ENCODE data around the gene DRAP1.

DNA sequence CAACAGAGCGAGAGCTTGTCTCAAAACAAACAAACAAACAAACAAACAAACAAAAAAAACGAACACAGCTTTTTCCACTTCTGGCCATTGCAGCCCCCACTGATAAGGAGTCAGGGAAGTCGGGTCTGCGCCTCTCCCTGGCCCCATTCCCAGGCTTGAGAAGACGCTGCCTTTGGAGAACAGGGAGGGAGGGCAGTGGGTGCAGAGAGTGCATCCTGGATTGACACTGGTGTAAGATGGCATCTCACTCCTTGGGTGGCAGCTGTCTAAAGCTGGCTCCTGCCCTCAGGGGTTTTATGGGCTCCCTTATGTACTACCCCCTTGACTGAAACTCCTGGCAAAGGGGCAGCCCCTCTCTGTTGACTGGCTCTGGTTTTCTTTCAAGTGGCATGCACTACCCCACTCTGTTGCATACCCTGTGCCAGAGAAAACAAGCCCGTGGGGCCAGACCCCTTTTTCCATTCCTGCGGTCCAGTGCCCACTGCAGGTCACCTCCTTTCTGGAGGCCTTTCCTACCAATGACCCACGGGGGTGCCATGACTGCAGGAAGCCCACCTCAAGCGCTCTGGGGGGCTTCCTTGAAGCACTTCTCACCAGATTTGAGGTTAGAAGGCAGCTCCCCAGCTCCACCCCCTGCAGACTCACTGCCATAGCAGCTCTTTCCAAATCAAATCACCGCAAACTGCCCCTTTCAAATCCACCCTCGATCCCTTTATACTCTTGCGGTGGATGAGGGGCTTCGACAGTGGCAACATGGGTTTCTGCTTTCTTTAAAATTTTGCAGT is 12.7 kb downstream of the DRAP1 start:
- TF ChIP-seq, protein P1, sequence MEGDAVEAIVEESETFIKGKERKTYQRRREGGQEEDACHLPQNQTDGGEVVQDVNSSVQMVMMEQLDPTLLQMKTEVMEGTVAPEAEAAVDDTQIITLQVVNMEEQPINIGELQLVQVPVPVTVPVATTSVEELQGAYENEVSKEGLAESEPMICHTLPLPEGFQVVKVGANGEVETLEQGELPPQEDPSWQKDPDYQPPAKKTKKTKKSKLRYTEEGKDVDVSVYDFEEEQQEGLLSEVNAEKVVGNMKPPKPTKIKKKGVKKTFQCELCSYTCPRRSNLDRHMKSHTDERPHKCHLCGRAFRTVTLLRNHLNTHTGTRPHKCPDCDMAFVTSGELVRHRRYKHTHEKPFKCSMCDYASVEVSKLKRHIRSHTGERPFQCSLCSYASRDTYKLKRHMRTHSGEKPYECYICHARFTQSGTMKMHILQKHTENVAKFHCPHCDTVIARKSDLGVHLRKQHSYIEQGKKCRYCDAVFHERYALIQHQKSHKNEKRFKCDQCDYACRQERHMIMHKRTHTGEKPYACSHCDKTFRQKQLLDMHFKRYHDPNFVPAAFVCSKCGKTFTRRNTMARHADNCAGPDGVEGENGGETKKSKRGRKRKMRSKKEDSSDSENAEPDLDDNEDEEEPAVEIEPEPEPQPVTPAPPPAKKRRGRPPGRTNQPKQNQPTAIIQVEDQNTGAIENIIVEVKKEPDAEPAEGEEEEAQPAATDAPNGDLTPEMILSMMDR (IDR thresholded peaks at IDR 0.05): no peak
- TF ChIP-seq POLR2A (IDR thresholded peaks at IDR 0.05) (no peak), POLR2AphosphoS5 (IDR thresholded peaks at IDR 0.05) (no peak)
